GM12801 (cell line): ENCODE measurements around the gene TLX2.

Experiments
- CTCF ChIP-seq: IDR thresholded peaks from one replicate; pipeline ENCODE4 v1.5.1; 2011; ENCODE audit warnings: control low read depth; ENCODE audit not compliant: insufficient read length; ENCODE audit errors: extremely low read depth

TLX2 gene

GRCh38 chr2:74499940-74500577 lies 14.2 kb upstream of the TLX2 start:
- TF ChIP-seq CTCF, result no peak

GRCh38 chr2:74500578-74500946 lies 13.7 kb upstream of the TLX2 start:
- no peak for TF ChIP-seq CTCF

- no peak for TF ChIP-seq CTCF
These were observed 12.7 kb upstream of the TLX2 start for GRCh38 chr2:74501335-74502071.

- no peak for TF ChIP-seq CTCF
These were observed 12.0 kb upstream of the TLX2 start for GRCh38 chr2:74502147-74502719.

GRCh38 chr2:74502720-74503505 lies 11.3 kb upstream of the TLX2 start:
- TF ChIP-seq CTCF, result no peak

GRCh38 chr2:74503506-74504475 lies 10.5 kb upstream of the TLX2 start:
- no peak for TF ChIP-seq CTCF

DNA sequence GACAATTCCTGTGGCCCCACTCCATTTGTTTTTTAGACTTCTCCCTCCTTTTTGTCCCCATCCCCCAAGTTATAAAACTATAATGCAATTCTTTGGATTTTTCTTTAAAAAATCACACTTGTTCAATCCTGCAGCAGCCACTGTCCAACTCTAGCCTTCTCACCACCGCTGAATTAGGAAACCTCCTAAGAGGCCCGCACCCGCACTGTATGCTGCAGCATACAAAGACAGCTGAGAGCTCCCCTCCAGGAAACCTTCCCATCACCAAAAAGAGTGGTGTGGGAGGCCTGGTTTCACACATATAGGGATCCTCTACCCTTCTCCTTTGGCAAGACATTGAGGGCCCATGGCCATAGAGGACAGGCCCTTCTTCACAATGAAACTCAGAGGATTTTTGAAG lies 9.7 kb upstream of the TLX2 start:
- no peak for TF ChIP-seq CTCF
